Measurements from ENCODE around the gene SS18L1.

SS18L1 gene

DNA sequence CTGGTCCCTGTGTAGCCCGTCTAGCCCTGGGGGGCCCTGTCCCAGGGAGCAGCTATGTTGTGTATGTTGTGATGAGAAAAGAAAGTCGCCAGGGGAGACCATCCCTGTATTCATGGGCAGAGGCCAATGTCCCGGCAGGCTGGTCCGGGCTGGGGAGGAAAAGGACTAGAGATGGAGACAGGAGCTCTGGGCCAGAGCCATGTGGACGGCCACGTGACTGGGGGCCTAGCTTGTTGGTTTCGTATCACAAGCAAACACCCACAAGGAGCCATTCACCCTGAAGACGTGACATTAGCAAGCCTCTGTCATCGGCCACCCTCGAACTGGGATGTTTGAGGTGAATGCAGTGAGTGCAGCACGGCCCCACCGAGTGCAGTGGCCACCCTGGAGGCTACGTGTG lies 79.4 kb downstream of the SS18L1 start:
- in situ Hi-C loops (cut with MboI; ENCODE audit: low sequenced_read_pairs), result no loop called here

DNA sequence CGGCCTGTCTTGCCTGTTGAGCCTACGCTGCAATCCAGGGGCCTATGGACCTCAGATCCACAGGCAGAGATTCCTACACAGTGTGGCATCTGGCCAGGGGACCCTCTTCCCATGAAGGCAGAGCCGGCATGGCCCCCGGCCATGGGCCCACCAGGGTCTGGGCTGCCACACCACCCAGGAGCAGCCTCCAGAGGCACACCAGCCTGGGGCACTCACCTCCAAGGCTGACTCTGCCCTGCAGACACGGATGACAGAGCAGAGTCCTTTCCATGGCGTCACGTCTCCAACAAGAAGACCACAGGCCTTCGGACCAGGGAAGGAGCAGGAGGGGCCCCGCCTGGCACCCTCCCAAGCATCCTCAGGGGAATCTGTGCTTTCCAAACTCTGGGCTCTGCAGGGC lies 80.0 kb downstream of the SS18L1 start:
- in situ Hi-C loops (cut with MboI; ENCODE audit: low sequenced_read_pairs), result no loop called here

DNA sequence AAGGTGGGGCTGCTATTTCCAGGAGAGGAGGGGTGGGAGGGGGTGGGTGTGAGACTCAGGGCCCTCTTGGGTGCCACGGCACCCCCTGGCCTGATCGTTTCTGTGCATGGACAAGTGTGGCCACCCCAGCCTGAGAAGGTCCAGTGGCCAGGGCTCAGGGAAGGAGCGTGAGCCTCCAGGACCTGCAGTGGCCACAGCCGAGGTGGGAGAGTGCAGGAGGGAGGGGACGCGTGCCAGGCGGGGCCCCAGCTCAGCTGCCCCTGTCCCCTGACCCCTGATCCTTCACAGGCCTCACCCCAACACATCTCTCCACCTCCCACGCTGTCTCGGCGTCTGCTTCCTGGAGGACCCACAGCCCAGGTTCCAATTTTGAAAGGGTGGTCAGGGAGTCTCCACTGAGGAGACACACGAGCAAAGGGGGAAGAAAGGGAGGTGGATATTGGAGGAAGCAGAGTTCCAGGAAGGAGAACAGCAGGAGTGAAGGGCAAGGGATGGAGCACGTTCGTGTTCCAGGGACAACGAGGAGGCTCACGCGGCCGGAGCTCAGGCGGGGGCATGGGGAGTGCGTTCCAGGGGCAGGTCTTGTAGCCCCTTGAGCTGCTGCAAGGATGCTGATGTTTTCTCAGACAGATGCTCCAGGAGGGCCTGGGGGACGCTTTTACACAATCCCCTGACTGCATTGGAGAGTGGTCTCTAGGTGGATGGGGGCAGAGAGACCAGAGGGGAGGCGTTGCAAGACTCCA lies 80.7 kb downstream of the SS18L1 start:
- in situ Hi-C loops (cut with MboI; ENCODE audit: low sequenced_read_pairs), result no loop called here

DNA sequence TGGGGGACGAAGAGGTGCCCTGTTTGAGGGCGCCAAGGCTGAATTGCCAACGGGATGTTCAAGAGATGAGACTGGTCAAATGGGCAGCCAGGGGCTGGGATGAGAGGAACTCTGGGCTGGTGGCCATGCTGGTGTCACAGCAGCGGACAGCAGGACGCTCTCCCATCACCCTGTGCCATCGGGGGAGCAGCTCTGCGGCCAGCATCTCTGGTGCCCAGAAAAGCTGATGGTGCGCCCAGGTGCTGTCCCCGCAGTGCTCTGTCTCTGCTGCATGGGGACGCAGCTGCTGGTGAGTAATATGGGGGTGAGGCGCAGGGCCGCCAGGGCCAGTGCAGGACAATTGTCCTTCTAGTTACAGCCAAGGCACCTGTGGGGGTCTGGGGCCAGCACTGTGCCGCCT lies 81.5 kb downstream of the SS18L1 start:
- in situ Hi-C loops (cut with MboI; ENCODE audit: low sequenced_read_pairs), result no loop called here

DNA sequence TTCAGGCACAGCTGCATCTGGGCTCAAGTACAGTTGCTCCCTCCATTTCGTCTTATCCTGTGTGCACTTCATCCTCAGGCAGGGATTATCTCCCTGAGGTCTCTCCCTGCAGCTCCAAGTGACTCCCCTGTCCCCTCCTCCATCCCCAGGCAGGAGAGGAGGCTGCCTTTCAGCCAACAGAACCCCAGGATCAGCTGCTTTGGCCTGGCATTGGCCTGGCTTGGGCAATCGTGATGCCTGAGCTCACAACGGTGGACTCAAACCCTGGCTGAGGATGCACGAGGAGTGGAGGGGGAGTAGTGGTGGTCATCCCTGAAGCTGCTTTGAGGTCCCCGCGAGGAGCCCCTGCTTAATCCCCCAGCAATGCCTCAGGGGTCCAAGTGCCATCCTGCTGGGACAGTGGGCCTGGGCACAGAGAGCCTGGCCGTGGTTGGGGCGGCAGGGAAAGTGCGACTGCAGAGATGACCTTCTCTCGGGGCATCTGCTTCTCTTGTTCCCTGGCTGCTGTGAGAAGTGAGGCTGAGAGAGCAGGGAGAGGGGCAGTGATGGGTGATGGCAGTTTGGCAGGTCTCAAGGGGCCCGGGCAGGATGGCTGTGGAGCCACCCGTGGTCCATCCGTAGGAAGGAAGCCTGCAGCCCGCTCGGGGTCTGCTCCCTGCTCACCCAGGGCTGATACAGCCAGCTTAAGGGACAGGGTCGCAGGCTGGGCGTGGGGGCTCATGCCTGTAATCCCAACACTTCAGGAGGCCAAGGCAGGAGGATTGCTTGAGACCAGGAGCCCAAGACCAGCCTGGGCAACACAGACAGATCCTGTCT lies 82.5 kb downstream of the SS18L1 start:
- in situ Hi-C loops (cut with MboI; ENCODE audit: low sequenced_read_pairs), result no loop called here

- in situ Hi-C loops (cut with MboI; ENCODE audit: low sequenced_read_pairs), result no loop called here
Observed at GRCh38 chr20:62226707-62227590, 83.4 kb downstream of the SS18L1 start.

GRCh38 chr20:62227591-62227976 lies 84.0 kb downstream of the SS18L1 start:
- in situ Hi-C loops (cut with MboI; ENCODE audit: low sequenced_read_pairs), result no loop called here

GRCh38 chr20:62227977-62228958 lies 84.7 kb downstream of the SS18L1 start:
- in situ Hi-C loops (cut with MboI; ENCODE audit: low sequenced_read_pairs), result no loop called here

- in situ Hi-C loops (cut with MboI; ENCODE audit: low sequenced_read_pairs), result no loop called here
Observed at GRCh38 chr20:62228982-62229545, 85.5 kb downstream of the SS18L1 start.

GRCh38 chr20:62229667-62230066 lies 86.1 kb downstream of the SS18L1 start:
- in situ Hi-C loops (cut with MboI; ENCODE audit: low sequenced_read_pairs), result no loop called here

- in situ Hi-C loops (cut with MboI; ENCODE audit: low sequenced_read_pairs), result no loop called here
Observed at GRCh38 chr20:62230276-62230675, 86.7 kb downstream of the SS18L1 start.

GRCh38 chr20:62230696-62231095 lies 87.1 kb downstream of the SS18L1 start:
- in situ Hi-C loops (cut with MboI; ENCODE audit: low sequenced_read_pairs), result no loop called here

DNA sequence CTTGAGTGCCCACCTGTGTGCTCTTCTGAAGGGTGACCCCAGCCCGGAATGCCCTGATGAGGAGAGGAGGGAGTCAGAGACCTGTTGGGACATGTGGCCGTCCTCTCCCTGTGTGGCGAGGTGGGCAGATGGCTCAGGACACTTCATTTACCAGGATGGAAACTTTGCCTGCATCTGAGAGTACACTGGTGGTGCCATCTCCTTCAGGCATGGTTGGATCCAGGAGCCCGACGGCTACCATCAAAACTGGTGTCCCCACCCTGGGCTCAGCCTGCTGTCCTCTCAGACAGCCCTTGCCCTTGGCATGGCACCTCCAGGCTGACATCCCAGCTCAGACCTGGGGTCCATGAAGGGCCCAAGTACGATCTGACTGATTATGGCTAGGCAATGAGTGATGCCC lies 87.7 kb downstream of the SS18L1 start:
- in situ Hi-C loops (cut with MboI; ENCODE audit: low sequenced_read_pairs), result no loop called here

Data from HL-60/S4 treated with retinoic acid at 250 ng/mL for 4 days and 3 days (cell line).